Measurements from ENCODE around the gene APLP1.
"Not testable (repeated sequence)": the region's sequence is repeated elsewhere in the genome, so short reads cannot be mapped to it uniquely, and the experiment has no call there.

APLP1 gene

GRCh38 chr19:35852029-35852780, 16.2 kb upstream of the APLP1 start, which contains the start of gene NPHS1:
Gene NPHS1 (minus strand): TSS chr19:35852504. CDS start chr19:35851837, 667 bp downstream.
- DNase-seq (ENCODE audit: low read depth in 3 of 3) = no peak

GRCh38 chr19:35853038-35853756, 15.2 kb upstream of the APLP1 start:
- no peak for DNase-seq (ENCODE audit: low read depth in 3 of 3)

- no peak for DNase-seq (ENCODE audit: low read depth in 3 of 3)
Measured at GRCh38 chr19:35856546-35857149, 11.7 kb upstream of the APLP1 start, which contains the start of gene KIRREL2. Gene KIRREL2 (plus strand): TSS chr19:35856911. CDS start chr19:35857120, 209 bp downstream.

GRCh38 chr19:35858311-35858710, 10.1 kb upstream of the APLP1 start:
- no peak for DNase-seq (ENCODE audit: low read depth in 3 of 3)

GRCh38 chr19:35859414-35859813, 9.0 kb upstream of the APLP1 start:
- DNase-seq (ENCODE audit: low read depth in 3 of 3) = no peak

- DNase-seq (ENCODE audit: low read depth in 3 of 3) = no peak
Measured at GRCh38 chr19:35860436-35860817, 7.9 kb upstream of the APLP1 start.

- no peak for DNase-seq (ENCODE audit: low read depth in 3 of 3)
Measured at GRCh38 chr19:35860818-35861639, 7.3 kb upstream of the APLP1 start.

GRCh38 chr19:35861640-35862160, 6.7 kb upstream of the APLP1 start:
- DNase-seq (ENCODE audit: low read depth in 3 of 3) = no peak

- DNase-seq (ENCODE audit: low read depth in 3 of 3) = no peak
Measured at GRCh38 chr19:35862528-35862927, 5.8 kb upstream of the APLP1 start.

- DNase-seq (ENCODE audit: low read depth in 3 of 3) = no peak
Measured at GRCh38 chr19:35863018-35863417, 5.4 kb upstream of the APLP1 start.

GRCh38 chr19:35868823-35869326, 501 bp downstream of the APLP1 start:
- no peak for DNase-seq (ENCODE audit: low read depth in 3 of 3)

GRCh38 chr19:35869327-35870123, 1.2 kb downstream of the APLP1 start:
- DNase-seq (ENCODE audit: low read depth in 3 of 3) = peak; percentile 62 to 87 (median 65)

GRCh38 chr19:35870124-35870736, 1.9 kb downstream of the APLP1 start:
- not testable (repeated sequence) for DNase-seq (ENCODE audit: low read depth in 3 of 3)

GRCh38 chr19:35870798-35871197, 2.4 kb downstream of the APLP1 start:
- DNase-seq (ENCODE audit: low read depth in 3 of 3) = no peak

- DNase-seq (ENCODE audit: low read depth in 3 of 3) = no peak
Measured at GRCh38 chr19:35871611-35872010, 3.2 kb downstream of the APLP1 start.

GRCh38 chr19:35872180-35872579, 3.8 kb downstream of the APLP1 start:
- DNase-seq (ENCODE audit: low read depth in 3 of 3) = no peak

GRCh38 chr19:35874392-35874930, 6.1 kb downstream of the APLP1 start:
- no peak for DNase-seq (ENCODE audit: low read depth in 3 of 3)

- no peak for DNase-seq (ENCODE audit: low read depth in 3 of 3)
Measured at GRCh38 chr19:35879068-35879467, 10.7 kb downstream of the APLP1 start.

GRCh38 chr19:35879770-35880317, 11.5 kb downstream of the APLP1 start:
- DNase-seq (ENCODE audit: low read depth in 3 of 3) = peak in 2 of 3 experiments; percentile 61 to 86
